Measurements from ENCODE around the gene MAGI1. TPM values are rescaled to one million over a fixed set of nuclear protein-coding genes. Genes with fewer than 3 reads are reported as not detected.

Gene MAGI1
- total RNA-seq, 1 experiment from 2014 or later, result 38.6 TPM

GRCh38 chr3:65507437-65507836, 531.3 kb downstream of the MAGI1 start:
- no peak overlapping the region for H3K9ac ChIP-seq (ENCODE audit: low read length)
- H3K36me3 ChIP-seq (ENCODE audit: control insufficient read depth in 1 of 2, insufficient read depth in 2 of 2, low read length in 2 of 2), result no peaks in the 10 kb centered on the region
- TF ChIP-seq YY1 (IDR thresholded peaks at IDR 0.05; ENCODE audit: extremely low read depth, insufficient replicate concordance, low read depth, low read length) (no peak), EGR1 (IDR thresholded peaks at IDR 0.05; ENCODE audit: low read depth) (no peak), SIN3A (IDR thresholded peaks at IDR 0.05; ENCODE audit: low read depth) (no peak), EZH2phosphoT487 (IDR thresholded peaks at IDR 0.05; ENCODE audit: borderline replicate concordance) (no peak), JUND (IDR thresholded peaks at IDR 0.05) (no peak), EZH2 (IDR thresholded peaks at IDR 0.05) (no peak), POLR2AphosphoS5 (IDR thresholded peaks at IDR 0.05; ENCODE audit: low read depth, low read length) (no peak), ELF1 (IDR thresholded peaks at IDR 0.05; ENCODE audit: borderline replicate concordance, low read depth) (no peak), ZFX (IDR thresholded peaks at IDR 0.05) (no peak), TCF7L2 (IDR thresholded peaks at IDR 0.05; ENCODE audit: borderline replicate concordance, extremely low read depth, insufficient read depth, insufficient read length) (no peak), CEBPB (IDR thresholded peaks at IDR 0.05; ENCODE audit: low read depth) (no peak), CBX3 (IDR thresholded peaks at IDR 0.05; ENCODE audit: low read depth) (no peak), ZNF274 (IDR thresholded peaks at IDR 0.05; ENCODE audit: low read depth, low read length) (no peak)
- TF ChIP-seq, protein P1, sequence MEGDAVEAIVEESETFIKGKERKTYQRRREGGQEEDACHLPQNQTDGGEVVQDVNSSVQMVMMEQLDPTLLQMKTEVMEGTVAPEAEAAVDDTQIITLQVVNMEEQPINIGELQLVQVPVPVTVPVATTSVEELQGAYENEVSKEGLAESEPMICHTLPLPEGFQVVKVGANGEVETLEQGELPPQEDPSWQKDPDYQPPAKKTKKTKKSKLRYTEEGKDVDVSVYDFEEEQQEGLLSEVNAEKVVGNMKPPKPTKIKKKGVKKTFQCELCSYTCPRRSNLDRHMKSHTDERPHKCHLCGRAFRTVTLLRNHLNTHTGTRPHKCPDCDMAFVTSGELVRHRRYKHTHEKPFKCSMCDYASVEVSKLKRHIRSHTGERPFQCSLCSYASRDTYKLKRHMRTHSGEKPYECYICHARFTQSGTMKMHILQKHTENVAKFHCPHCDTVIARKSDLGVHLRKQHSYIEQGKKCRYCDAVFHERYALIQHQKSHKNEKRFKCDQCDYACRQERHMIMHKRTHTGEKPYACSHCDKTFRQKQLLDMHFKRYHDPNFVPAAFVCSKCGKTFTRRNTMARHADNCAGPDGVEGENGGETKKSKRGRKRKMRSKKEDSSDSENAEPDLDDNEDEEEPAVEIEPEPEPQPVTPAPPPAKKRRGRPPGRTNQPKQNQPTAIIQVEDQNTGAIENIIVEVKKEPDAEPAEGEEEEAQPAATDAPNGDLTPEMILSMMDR (IDR thresholded peaks at IDR 0.05 in 2 of 3, conservative IDR thresholded peaks at IDR 0.05 in 1 of 3; ENCODE audit: borderline replicate concordance in 1 of 3, insufficient read depth in 1 of 3, low read depth in 2 of 3, low read length in 2 of 3), result no peak
- TF ChIP-seq, protein P2, sequence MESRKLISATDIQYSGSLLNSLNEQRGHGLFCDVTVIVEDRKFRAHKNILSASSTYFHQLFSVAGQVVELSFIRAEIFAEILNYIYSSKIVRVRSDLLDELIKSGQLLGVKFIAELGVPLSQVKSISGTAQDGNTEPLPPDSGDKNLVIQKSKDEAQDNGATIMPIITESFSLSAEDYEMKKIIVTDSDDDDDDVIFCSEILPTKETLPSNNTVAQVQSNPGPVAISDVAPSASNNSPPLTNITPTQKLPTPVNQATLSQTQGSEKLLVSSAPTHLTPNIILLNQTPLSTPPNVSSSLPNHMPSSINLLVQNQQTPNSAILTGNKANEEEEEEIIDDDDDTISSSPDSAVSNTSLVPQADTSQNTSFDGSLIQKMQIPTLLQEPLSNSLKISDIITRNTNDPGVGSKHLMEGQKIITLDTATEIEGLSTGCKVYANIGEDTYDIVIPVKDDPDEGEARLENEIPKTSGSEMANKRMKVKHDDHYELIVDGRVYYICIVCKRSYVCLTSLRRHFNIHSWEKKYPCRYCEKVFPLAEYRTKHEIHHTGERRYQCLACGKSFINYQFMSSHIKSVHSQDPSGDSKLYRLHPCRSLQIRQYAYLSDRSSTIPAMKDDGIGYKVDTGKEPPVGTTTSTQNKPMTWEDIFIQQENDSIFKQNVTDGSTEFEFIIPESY (IDR thresholded peaks at IDR 0.05; ENCODE audit: extremely low read depth, insufficient replicate concordance, low read length), result no peak
- ATAC-seq (no peak), DNase-seq (ENCODE audit: low read depth, low spot score) (no peak)
- H3K9me2 ChIP-seq (ENCODE audit: insufficient read depth), result no peaks in the 10 kb centered on the region
- H3K9me3 ChIP-seq (ENCODE audit: control insufficient read depth in 1 of 2, insufficient read depth in 1 of 2, low read depth in 1 of 2, low read length in 2 of 2), result no peaks in the 10 kb centered on the region
- H3K4me3 ChIP-seq (replicated peaks in 1 of 2; ENCODE audit: low read depth in 1 of 2, low read length in 2 of 2), result no peak overlapping the region
- intact Hi-C loops (cut with micrococcal nuclease), result no loop called here
- BruUV-seq (replicated peaks), result no TSS peak
- H3K4me1 ChIP-seq (ENCODE audit: control insufficient read depth in 1 of 2, insufficient read depth in 2 of 2, low read length in 2 of 2), result peaks cover 4 to 7% of the 10 kb centered on the region in 2 experiments; a peak in 3 of 4 replicates
- no peak overlapping the region for H2AFZ ChIP-seq (ENCODE audit: low read depth, low read length, poor library complexity, severe bottlenecking)
- no peaks in the 10 kb centered on the region for H3K79me2 ChIP-seq (ENCODE audit: insufficient read depth, low read length)
- no peak overlapping the region for H3K27ac ChIP-seq (ENCODE audit: low read depth, low read length)
- H3K27me3 ChIP-seq (ENCODE audit: insufficient read depth, low read length), result no peaks in the 10 kb centered on the region
- RAD21 ChIA-PET (ENCODE audit: low non-redundant PET in 1 of 2, low total read pairs in 2 of 2, uncharacterized antibody in 2 of 2, unreplicated experiment in 2 of 2), result no interaction called here
- CTCF ChIA-PET, result no interaction called here
- H3K4me2 ChIP-seq (ENCODE audit: low read length), result no peak overlapping the region
- POLR2A ChIA-PET, result no interaction called here
- H4K20me1 ChIP-seq (ENCODE audit: insufficient read depth), result no peaks in the 10 kb centered on the region
